Measurements from ENCODE around the gene OCLN.
"Not testable (repeated sequence)": the region's sequence is repeated elsewhere in the genome, so short reads cannot be mapped to it uniquely, and the experiment has no call there.

The OCLN gene

GRCh38 chr5:69491838-69492390 lies 676 bp upstream of the OCLN start:
- DNase-seq: no peak

- peak; percentile 39 for DNase-seq
These were observed 369 bp downstream of the OCLN start for GRCh38 chr5:69492923-69493395.

- DNase-seq: peak; percentile 48
These were observed 975 bp downstream of the OCLN start for GRCh38 chr5:69493396-69494133.

GRCh38 chr5:69494452-69494851 lies 1.9 kb downstream of the OCLN start:
- DNase-seq: no peak

GRCh38 chr5:69497006-69497520 lies 4.5 kb downstream of the OCLN start:
- DNase-seq: no peak

GRCh38 chr5:69498384-69498783 lies 5.8 kb downstream of the OCLN start:
- no peak for DNase-seq

GRCh38 chr5:69502367-69502766 lies 9.8 kb downstream of the OCLN start:
- no peak for DNase-seq

GRCh38 chr5:69502767-69503488 lies 10.3 kb downstream of the OCLN start:
- DNase-seq: no peak

- DNase-seq: no peak
These were observed 11.4 kb downstream of the OCLN start for GRCh38 chr5:69504036-69504435.

- DNase-seq: no peak
These were observed 12.7 kb downstream of the OCLN start for GRCh38 chr5:69505306-69505705.

- DNase-seq: no peak
These were observed 16.6 kb downstream of the OCLN start for GRCh38 chr5:69509212-69509611.

- DNase-seq: no peak
These were observed 18.1 kb downstream of the OCLN start for GRCh38 chr5:69510694-69511093.

- no peak for DNase-seq
These were observed 20.2 kb downstream of the OCLN start for GRCh38 chr5:69512740-69513260.

GRCh38 chr5:69515570-69515969 lies 23.0 kb downstream of the OCLN start:
- DNase-seq: not testable (repeated sequence)

- DNase-seq: no peak
These were observed 24.2 kb downstream of the OCLN start for GRCh38 chr5:69516769-69517168.

GRCh38 chr5:69517763-69518212 lies 25.2 kb downstream of the OCLN start:
- no peak for DNase-seq

GRCh38 chr5:69519285-69519684 lies 26.7 kb downstream of the OCLN start:
- no peak for DNase-seq

- DNase-seq: no peak
These were observed 29.4 kb downstream of the OCLN start for GRCh38 chr5:69522035-69522434.

GRCh38 chr5:69525490-69525889 lies 32.9 kb downstream of the OCLN start:
- no peak for DNase-seq

- no peak for DNase-seq
These were observed 34.1 kb downstream of the OCLN start for GRCh38 chr5:69526660-69527059.

- no peak for DNase-seq
These were observed 34.7 kb downstream of the OCLN start for GRCh38 chr5:69527128-69527770.

GRCh38 chr5:69528035-69528434 lies 35.4 kb downstream of the OCLN start:
- DNase-seq: no peak

GRCh38 chr5:69528609-69529008 lies 36.0 kb downstream of the OCLN start:
- DNase-seq: no peak

All from right forelimb (tissue), 1 donor.